ENCODE measurements around the gene EPSTI1. TPM values are rescaled to one million over a fixed set of nuclear protein-coding genes. Genes with fewer than 3 reads are reported as not detected.
"Not testable (repeated sequence)": the region's sequence is repeated elsewhere in the genome, so short reads cannot be mapped to it uniquely, and the experiment has no call there.

Gene EPSTI1
- total RNA-seq, 1 experiment from 2014 or later: 6.3 TPM

- DNase-seq (ENCODE audit: low read depth): peak; percentile 94
These were observed 97.2 kb downstream of the EPSTI1 start for GRCh38 chr13:42894765-42895243.

GRCh38 chr13:42893214-42893671 is 98.8 kb downstream of the EPSTI1 start:
- DNase-seq (ENCODE audit: low read depth): peak; percentile 56

DNA sequence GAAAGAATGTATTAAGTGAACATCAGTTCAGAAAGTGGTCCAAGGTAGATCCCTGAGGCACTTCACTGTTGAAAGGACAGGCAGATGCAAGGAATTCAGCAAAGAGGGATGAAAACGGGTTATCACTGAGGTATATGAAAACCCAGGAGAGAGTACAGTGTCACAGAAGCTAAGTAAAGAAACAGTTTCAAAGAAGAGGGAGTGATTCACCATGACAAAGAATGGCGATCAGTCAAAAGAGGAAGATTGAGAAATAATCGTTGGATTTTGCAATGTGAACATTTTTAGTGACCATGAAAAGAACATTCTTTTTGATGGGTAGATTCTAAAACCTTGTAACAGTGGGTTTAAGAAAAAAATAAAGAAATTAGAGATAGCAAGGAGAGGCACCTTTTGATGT is 99.3 kb downstream of the EPSTI1 start:
- peak; percentile 62 for DNase-seq (ENCODE audit: low read depth)

- no peak for DNase-seq (ENCODE audit: low read depth)
These were observed 100.5 kb downstream of the EPSTI1 start for GRCh38 chr13:42891591-42891990.

DNA sequence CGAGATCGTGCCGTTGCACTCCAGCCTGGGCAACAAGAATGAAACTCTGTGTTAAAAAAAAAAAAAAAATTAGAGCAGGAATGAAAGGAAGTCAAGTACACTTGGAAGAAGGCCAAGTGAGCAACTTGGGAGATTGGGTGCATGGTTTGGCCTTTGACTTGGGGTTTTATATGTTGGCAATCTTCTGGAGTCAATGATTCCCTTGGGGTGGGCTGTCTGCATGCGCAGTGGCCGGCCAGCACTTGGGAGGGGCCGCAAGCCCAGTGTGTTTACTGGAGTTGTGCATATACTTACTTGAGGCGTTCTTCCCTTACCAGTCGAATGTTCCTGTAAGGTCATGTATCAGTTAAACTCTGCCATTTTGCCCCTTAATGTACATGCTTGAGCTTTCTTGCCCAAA is 106.7 kb downstream of the EPSTI1 start:
- DNase-seq (ENCODE audit: low read depth): no peak

GRCh38 chr13:42883771-42884467 is 108.1 kb downstream of the EPSTI1 start:
- peak; percentile 93 for DNase-seq (ENCODE audit: low read depth)

DNA sequence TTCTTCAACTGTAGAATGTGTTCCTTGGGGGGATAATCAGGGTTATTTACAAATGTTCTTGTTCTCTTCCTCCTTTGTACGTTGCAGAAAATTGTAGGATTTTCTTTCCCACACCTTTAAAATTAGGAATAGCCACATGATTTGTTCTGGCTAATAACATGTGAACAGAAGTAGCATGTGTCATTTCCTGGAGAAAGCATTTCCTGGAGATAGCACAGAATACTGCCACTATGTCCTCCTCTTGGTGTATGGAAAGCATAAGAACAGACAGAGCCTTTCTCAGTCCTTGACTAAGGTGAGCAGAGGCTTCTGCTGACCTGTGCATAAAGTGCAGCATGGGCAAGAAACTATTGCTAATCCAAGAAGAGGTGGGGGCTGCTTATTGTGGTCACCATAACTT is 108.9 kb downstream of the EPSTI1 start:
- no peak for DNase-seq (ENCODE audit: low read depth)

DNA sequence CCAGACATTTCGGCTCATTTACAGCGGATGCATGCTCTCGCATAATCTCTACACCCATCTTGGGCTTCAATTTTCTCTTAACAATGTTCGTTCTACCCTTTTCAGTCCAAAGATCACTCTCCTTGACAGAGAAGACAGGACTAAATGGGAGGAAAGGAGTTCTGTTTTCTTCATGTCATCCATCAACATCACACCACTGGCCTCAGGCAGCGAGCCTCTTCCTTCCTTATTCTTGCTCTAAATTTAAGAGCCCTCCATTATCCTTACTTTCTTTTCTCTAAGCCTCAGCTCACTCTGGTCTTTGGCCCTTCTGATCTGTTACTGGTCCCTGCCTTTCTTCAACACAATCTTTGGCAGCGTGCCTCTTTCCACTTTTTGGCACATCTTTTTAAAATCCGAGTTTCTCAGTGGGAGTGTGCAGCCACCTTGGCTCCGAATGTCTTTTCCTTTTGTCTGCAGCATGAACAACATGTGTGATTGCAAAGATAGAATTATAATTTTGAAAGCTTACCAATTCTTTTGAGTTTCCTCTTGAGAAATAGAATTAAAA is 111.9 kb downstream of the EPSTI1 start:
- DNase-seq (ENCODE audit: low read depth): no peak

DNA sequence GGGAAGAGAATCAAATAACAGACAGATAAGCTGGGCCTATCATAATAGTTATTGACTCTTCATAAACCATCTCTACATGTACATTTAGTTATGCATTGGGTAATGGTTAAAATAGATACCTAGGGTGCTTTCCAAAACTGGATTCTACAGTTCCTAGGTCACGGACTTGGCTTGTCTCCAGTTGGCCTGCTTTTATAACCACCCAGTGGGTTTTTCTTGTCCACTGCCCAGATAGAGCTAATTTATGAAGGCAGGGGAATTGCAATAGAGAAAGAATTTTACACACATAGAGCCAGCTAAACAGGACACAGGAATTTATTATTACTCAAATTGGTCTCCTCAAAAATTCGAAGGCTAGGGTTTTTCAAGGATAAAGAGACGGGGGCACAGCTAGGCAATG is 113.3 kb downstream of the EPSTI1 start:
- DNase-seq (ENCODE audit: low read depth): no peak

DNA sequence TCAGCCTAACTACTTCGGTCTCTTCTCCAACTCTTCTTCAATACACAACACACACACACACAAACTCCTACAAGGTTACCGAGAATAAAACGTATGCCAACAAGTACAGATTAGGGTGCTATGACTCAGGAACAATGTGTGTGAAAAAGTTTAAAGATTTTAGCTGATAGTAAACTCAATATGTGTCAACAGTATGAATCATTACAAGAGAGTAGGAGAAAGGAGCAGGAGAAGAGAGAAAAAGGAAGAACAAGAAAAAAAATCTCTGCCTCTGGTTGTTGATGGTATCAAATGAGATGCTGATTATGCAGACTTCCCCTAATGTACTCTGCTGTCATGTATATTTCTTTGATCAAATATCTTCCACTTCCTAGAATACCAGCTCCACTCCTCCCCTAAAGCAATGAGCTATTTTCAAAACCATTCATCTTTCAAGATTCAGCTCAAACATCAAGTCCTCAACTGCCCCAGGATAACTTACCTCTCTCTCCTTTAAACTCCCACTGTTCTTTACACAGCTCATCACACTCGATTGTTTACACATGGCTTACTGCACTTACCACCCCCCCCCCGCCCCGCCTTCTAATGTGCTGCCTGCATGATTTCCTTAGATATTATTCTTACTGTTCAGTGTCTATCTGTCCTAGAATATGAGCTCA is 115.0 kb downstream of the EPSTI1 start:
- peak; percentile 61 for DNase-seq (ENCODE audit: low read depth)

DNA sequence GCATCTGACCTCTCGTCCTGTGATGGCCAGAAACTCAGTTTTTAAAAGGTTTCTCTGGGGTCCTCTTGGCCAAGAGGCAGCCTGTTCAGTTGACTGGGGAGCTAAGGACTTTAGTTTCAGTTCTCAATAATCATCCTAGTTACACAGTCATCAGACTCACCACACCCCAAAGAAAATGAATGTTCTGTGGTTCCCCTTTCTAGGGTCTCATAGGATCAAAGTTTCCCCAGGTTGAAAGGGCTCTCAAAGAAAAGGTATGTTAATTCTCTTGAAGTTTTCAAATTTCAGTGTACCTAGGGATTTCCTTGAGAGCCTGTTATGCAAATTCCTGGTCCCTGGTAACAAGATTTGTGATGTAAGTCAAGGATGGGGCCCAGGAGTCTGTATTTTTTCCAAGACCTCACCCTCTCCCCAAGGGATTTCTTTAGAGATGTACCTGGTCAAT is 115.7 kb downstream of the EPSTI1 start:
- DNase-seq (ENCODE audit: low read depth): no peak

GRCh38 chr13:42875475-42876269 is 116.4 kb downstream of the EPSTI1 start:
- no peak for DNase-seq (ENCODE audit: low read depth)

DNA sequence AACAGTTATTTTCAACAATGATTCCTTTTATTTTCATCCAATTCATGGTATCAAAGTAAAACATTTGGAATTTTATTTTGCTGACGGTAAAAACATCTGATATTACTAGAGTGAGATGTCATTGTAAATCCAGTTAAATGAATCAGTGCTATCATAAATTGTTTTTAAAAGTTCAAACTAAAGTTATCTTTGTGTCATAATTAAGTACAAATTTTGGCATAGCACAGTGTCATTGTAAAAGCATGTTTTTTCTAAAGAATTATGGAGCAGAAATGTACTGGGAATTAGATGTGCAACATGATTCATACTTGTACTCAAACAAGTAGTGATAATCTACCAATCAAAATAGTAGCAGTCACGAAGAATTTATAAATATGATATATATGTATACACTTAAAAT is 117.8 kb downstream of the EPSTI1 start:
- no peak for DNase-seq (ENCODE audit: low read depth)

GRCh38 chr13:42873081-42873480 is 119.0 kb downstream of the EPSTI1 start:
- no peak for DNase-seq (ENCODE audit: low read depth)

DNA sequence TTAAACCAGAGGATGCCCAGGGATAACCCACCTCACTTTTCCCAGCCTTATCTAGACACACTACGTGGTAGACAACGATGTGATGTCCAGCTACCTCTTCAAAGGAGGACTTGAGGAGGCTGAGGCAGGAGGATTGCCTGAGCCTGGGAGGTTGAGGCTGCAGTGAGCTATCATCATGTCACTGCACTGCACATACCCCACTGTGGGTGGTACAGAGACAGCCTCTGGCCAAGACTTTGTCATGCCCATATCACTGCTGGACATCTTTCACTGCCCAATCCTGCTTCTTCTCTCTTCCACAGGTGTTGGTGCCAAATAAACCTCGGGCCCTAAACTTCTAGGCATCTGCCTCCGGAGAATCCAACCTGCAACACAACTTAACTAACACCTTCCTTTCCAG is 124.8 kb downstream of the EPSTI1 start:
- DNase-seq (ENCODE audit: low read depth): no peak

DNA sequence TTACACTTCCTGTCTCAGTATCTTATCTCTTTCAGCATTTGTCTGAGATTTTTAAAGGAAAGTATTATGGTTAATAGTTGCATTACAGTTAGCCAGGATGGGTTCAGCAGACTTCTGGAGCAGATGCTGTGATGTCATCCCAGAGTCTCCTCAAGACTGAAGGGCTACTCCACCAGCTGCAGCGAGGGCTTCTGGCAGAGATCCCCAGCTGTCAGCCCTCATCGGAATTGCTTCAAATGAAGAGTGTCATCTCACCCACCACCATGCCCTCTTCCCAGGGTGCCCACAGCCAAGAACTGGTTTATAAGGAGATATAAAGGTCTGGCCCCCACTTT is 126.3 kb downstream of the EPSTI1 start:
- peak; percentile 51 for DNase-seq (ENCODE audit: low read depth)

- DNase-seq (ENCODE audit: low read depth): no peak
These were observed 126.9 kb downstream of the EPSTI1 start for GRCh38 chr13:42864952-42865767.

DNA sequence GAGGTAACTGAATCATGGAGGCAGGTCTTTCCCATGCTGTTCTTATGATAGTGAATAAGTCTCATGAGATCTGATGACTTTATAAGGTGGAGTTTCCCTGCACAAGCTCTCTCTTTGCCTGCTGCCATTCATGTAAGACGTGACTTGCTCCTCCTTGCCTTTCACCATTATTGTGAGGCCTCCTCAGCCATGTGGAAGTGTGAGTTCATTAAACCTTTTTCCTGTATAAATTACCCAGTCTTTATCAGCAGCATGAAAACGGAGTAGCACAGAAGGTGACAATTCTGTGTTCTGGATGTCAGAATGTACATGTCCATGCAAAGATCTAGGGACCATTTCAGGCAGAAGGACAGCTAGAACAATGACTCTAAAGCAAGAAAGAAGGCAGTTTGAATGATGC is 129.7 kb downstream of the EPSTI1 start:
- DNase-seq (ENCODE audit: low read depth): not testable (repeated sequence)

DNA sequence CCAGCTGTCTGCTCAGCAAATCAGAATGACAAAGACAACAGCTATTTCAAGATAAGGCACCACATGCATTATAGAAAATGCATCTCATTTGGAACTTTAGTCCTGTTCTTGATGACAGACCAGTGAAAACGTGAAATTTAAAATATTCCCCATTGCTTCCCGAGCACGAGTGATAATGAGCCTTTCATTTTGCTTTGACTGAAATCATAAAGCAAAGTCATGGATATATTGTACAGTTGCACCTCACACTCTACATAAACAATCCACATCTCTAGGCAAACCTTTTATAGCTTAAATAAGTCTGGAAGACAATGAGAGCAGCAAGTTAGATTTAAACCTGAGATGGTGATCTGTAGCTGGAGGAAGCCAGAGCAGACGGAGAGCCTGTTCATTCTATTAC is 131.6 kb downstream of the EPSTI1 start:
- no peak for DNase-seq (ENCODE audit: low read depth)

- DNase-seq (ENCODE audit: low read depth): no peak
These were observed 132.3 kb downstream of the EPSTI1 start for GRCh38 chr13:42859760-42860159.

GRCh38 chr13:42855410-42855809 is 136.6 kb downstream of the EPSTI1 start:
- no peak for DNase-seq (ENCODE audit: low read depth)

Data from LHCN-M2 (cell line).